Neural cell (in vitro differentiated cells): Measurements from ENCODE around the gene SHC2. TPM values are rescaled to one million over a fixed set of nuclear protein-coding genes. Genes with fewer than 3 reads are reported as not detected.

ENCODE experiments used
- H2AFZ ChIP-seq: fragments of 200-600, 300-800 bp; sonication (generic), shearing (Covaris generic); 2 replicates; pipeline ENCODE4 v1.6.0; 2014; ENCODE audit warnings: low read depth, mild to moderate bottlenecking, antibody characterized with exemption, low read length, moderate library complexity
- H3F3A ChIP-seq: fragments of 200-600 bp; shearing (Covaris generic); 2 replicates; pipeline ENCODE4 v1.6.1; 2016; ENCODE audit warnings: mild to moderate bottlenecking, moderate library complexity, mixed read lengths, antibody characterized with exemption, low read length; ENCODE audit not compliant: insufficient read depth, poor library complexity, severe bottlenecking
- H3K27ac ChIP-seq: fragments of 200-600, 300-800 bp; sonication (generic), shearing (Covaris generic); 2 replicates; pipeline ENCODE4 v1.5.1; 2014; ENCODE audit warnings: mild to moderate bottlenecking, low read length, moderate library complexity
- H3K27me3 ChIP-seq: fragments of 300-800, 200-600 bp; sonication (generic), shearing (Covaris generic); 2 replicates; pipeline ENCODE4 v1.6.0; 2014; ENCODE audit warnings: mild to moderate bottlenecking, low read depth, low read length, moderate library complexity; ENCODE audit not compliant: insufficient read depth
- H3K36me3 ChIP-seq: fragments of 300-800, 200-600 bp; sonication (generic), shearing (Covaris generic); 2 replicates; pipeline ENCODE4 v1.5.1; 2014; ENCODE audit warnings: mild to moderate bottlenecking, antibody characterized with exemption, low read length, moderate library complexity; ENCODE audit not compliant: insufficient read depth
- H3K4me2 ChIP-seq: fragments of 300-800, 200-600 bp; sonication (generic), shearing (Covaris generic); 2 replicates; pipeline ENCODE4 v1.6.0; 2014; ENCODE audit warnings: mild to moderate bottlenecking, low read length
- H3K4me3 ChIP-seq: fragments of 300-800, 200-600 bp; sonication (generic), shearing (Covaris generic); 2 replicates; pipeline ENCODE4 v1.5.1; 2014; ENCODE audit warnings: mild to moderate bottlenecking, low read length, moderate library complexity
- H3K79me2 ChIP-seq: fragments of 200-600 bp; shearing (Covaris generic); replicated peaks from 2 replicates; pipeline ENCODE4 v1.6.0; 2014; ENCODE audit warnings: mild to moderate bottlenecking, low read length, moderate library complexity; ENCODE audit not compliant: insufficient read depth
- H3K9ac ChIP-seq: fragments of 300-800, 200-600 bp; sonication (generic), shearing (Covaris generic); 2 replicates; pipeline ENCODE4 v1.6.1; 2016; ENCODE audit warnings: mild to moderate bottlenecking, low read length, mixed read lengths
- H3K9me2 ChIP-seq: fragments of 200-600 bp; shearing (Covaris generic); 2 replicates; pipeline ENCODE4 v1.6.1; 2016; ENCODE audit warnings: mild to moderate bottlenecking, low read length, mixed read lengths; ENCODE audit not compliant: insufficient read depth
- H3K9me3 ChIP-seq: fragments of 200-600, 300-800 bp; sonication (generic), shearing (Covaris generic); 2 replicates; pipeline ENCODE4 v1.6.1; 2016; ENCODE audit warnings: mild to moderate bottlenecking, mixed run types, low read length, moderate library complexity, mixed read lengths
- H4K20me1 ChIP-seq: fragments of 200-600 bp; shearing (Covaris generic); 2 replicates; pipeline ENCODE4 v1.6.1; 2016; ENCODE audit warnings: mild to moderate bottlenecking, mixed run types; ENCODE audit not compliant: insufficient read depth
- CTCF ChIP-seq: fragments of 450-650 bp; IDR thresholded peaks from 2 replicates; pipeline ENCODE4 v1.5.1; 2014; ENCODE audit warnings: antibody characterized with exemption, mild to moderate bottlenecking, moderate library complexity; ENCODE audit not compliant: poor library complexity, severe bottlenecking
- EP300 ChIP-seq: fragments of 450-650 bp; conservative IDR thresholded peaks from 2 replicates; pipeline ENCODE4 v1.6.1; 2014; ENCODE audit warnings: antibody characterized with exemption, mild to moderate bottlenecking, moderate library complexity; ENCODE audit not compliant: poor library complexity, severe bottlenecking
- EZH2 ChIP-seq: fragments of 200-600, 300-800 bp; shearing (Covaris generic), sonication (generic); IDR thresholded peaks from 2 replicates; pipeline ENCODE4 v1.6.1; 2014; ENCODE audit warnings: antibody characterized with exemption, low read length, borderline replicate concordance, mild to moderate bottlenecking; ENCODE audit not compliant: insufficient read depth, poor library complexity, severe bottlenecking
- MXI1 ChIP-seq: fragments of 450-650 bp; conservative IDR thresholded peaks from 2 replicates; pipeline ENCODE4 v1.6.1; 2014; ENCODE audit warnings: antibody characterized with exemption, mild to moderate bottlenecking; ENCODE audit not compliant: poor library complexity, severe bottlenecking
- POLR2AphosphoS5 ChIP-seq: IDR thresholded peaks from 2 replicates; pipeline ENCODE4 v1.6.1; 2012
- RAD21 ChIP-seq: fragments of 450-650 bp; conservative IDR thresholded peaks from 2 replicates; pipeline ENCODE4 v1.6.1; 2014; ENCODE audit warnings: antibody characterized with exemption, mild to moderate bottlenecking, moderate library complexity
- REST ChIP-seq: IDR thresholded peaks from 2 replicates; pipeline ENCODE4 v1.6.1; 2012; ENCODE audit warnings: borderline replicate concordance
- SMC3 ChIP-seq: fragments of 450-650 bp; conservative IDR thresholded peaks from 2 replicates; pipeline ENCODE4 v1.6.1; 2014; ENCODE audit warnings: antibody characterized with exemption, mild to moderate bottlenecking, moderate library complexity; ENCODE audit not compliant: poor library complexity
- TAF1 ChIP-seq: IDR thresholded peaks from 2 replicates; pipeline ENCODE4 v1.6.1; 2012; ENCODE audit warnings: low read depth
- polyA plus RNA-seq: library from polyadenylated mRNA; depleted of rRNA; stranded (reverse); fragments of >200 nt; gene quantifications from 2 replicates; pipeline ENCODE4 v1.2.3, GENCODE V29; 2014

The SHC2 gene
- polyA plus RNA-seq, 1 donor from 2014 or later, result 75.8 TPM

GRCh38 chr19:455851-456546, 4.8 kb downstream of the SHC2 start:
- H3K9ac ChIP-seq, result no peak overlapping the region
- no peak overlapping the region for H3K4me2 ChIP-seq
- H4K20me1 ChIP-seq, result no peaks in the 10 kb centered on the region
- H3K9me3 ChIP-seq, result no peaks in the 10 kb centered on the region
- H3K4me3 ChIP-seq, result no peak overlapping the region
- H3K27ac ChIP-seq, result no peak overlapping the region
- H3K27me3 ChIP-seq, result no peaks in the 10 kb centered on the region
- H3K79me2 ChIP-seq, result peaks cover 3% of the 10 kb centered on the region
- H3F3A ChIP-seq, result no peaks in the 10 kb centered on the region
- H3K9me2 ChIP-seq, result no peaks in the 10 kb centered on the region
- TF ChIP-seq RAD21 (no peak), EZH2 (no peak), SMC3 (no peak), REST (no peak), POLR2AphosphoS5 (no peak), CTCF (no peak), MXI1 (no peak), EP300 (no peak), TAF1 (no peak)
- no peak overlapping the region for H2AFZ ChIP-seq
- peaks cover 5% of the 10 kb centered on the region for H3K36me3 ChIP-seq

- Histone ChIP-seq H3K27me3 (no peaks in the 10 kb centered on the region), H3K9me3 (no peaks in the 10 kb centered on the region), H3K36me3 (peaks cover 5% of the 10 kb centered on the region), H3K9ac (no peak overlapping the region), H3K4me2 (no peak overlapping the region), H3K79me2 (peaks cover 3% of the 10 kb centered on the region), H3K9me2 (no peaks in the 10 kb centered on the region), H3F3A (no peaks in the 10 kb centered on the region), H3K27ac (no peak overlapping the region), H3K4me3 (no peak overlapping the region), H2AFZ (no peak overlapping the region), H4K20me1 (no peaks in the 10 kb centered on the region)
- TF ChIP-seq EP300, result no peak
- no peak for TF ChIP-seq CTCF
- TF ChIP-seq RAD21, result no peak
- TF ChIP-seq POLR2AphosphoS5, result no peak
- no peak for TF ChIP-seq TAF1
- no peak for TF ChIP-seq SMC3
Measured at GRCh38 chr19:455031-455705, 5.7 kb downstream of the SHC2 start.
